ENCODE results near the gene EHD4.

DNA sequence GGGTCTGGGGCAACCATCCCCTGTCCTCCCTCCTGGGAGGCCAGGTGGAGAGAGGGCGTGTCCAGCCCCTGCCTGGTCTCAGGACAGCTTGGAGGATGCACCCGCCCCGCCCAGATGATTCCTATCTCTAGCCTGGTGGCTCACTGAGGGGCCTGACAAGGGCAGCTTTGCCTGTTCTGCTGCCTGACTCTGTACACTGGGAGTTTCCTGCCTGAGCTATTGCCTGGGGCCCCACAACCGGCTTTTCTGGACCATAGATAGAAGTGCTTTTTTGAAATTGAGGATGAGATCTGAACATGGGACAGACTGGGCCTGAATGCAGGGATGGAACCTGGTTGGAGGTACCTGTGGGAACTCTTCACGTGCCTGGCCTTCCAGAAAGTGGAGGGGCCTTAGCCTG lies 49.2 kb upstream of the EHD4 start:
- TF ChIP-seq POLR2A (IDR thresholded peaks at IDR 0.05; ENCODE audit: low read length) (no peak), GATA1 (IDR thresholded peaks at IDR 0.05; ENCODE audit: low read depth, low read length) (no peak)

Data from erythroblast (primary cell).